GM19351 (cell line): ENCODE measurements around the gene EPHA3.
A peak's percentile ranks its signal among the peaks of the same experiment; 100 is the strongest.

Source experiments
- ATAC-seq: cut with Tn5 transposase; IDR thresholded peaks from one replicate; pipeline ENCODE4 v1.9.1; 2021; ENCODE audit warnings: mild to moderate bottlenecking, moderate library complexity; ENCODE audit not compliant: unreplicated experiment

Gene EPHA3

GRCh38 chr3:89107461-89108290, at the start of gene EPHA3:
TSS of gene EPHA3 (plus strand) at chr3:89107621. CDS start at chr3:89107749, 128 bp downstream.
- ATAC-seq, result peak; percentile 97

- no peak for ATAC-seq
Observed at GRCh38 chr3:89058371-89058770, 49.0 kb upstream of the EPHA3 start.

- no peak for ATAC-seq
Observed at GRCh38 chr3:89059211-89059925, 48.1 kb upstream of the EPHA3 start.

GRCh38 chr3:89061259-89061658, 46.2 kb upstream of the EPHA3 start:
- ATAC-seq, result no peak

- no peak for ATAC-seq
Observed at GRCh38 chr3:89067736-89068135, 39.7 kb upstream of the EPHA3 start.

GRCh38 chr3:89072642-89073041, 34.8 kb upstream of the EPHA3 start:
- no peak for ATAC-seq

- no peak for ATAC-seq
Observed at GRCh38 chr3:89079944-89080343, 27.5 kb upstream of the EPHA3 start.

- no peak for ATAC-seq
Observed at GRCh38 chr3:89087851-89088250, 19.6 kb upstream of the EPHA3 start.

- ATAC-seq, result no peak
Observed at GRCh38 chr3:89098173-89098572, 9.2 kb upstream of the EPHA3 start.

GRCh38 chr3:89098964-89099585, 8.3 kb upstream of the EPHA3 start:
- ATAC-seq, result peak; percentile 99

GRCh38 chr3:89101251-89101650, 6.2 kb upstream of the EPHA3 start:
- ATAC-seq, result no peak

- no peak for ATAC-seq
Observed at GRCh38 chr3:89101921-89102320, 5.5 kb upstream of the EPHA3 start.

- no peak for ATAC-seq
Observed at GRCh38 chr3:89104499-89104898, 2.9 kb upstream of the EPHA3 start.

- ATAC-seq, result no peak
Observed at GRCh38 chr3:89105503-89105902, 1.9 kb upstream of the EPHA3 start.

GRCh38 chr3:89108291-89108550, 800 bp downstream of the EPHA3 start:
- no peak for ATAC-seq

- no peak for ATAC-seq
Observed at GRCh38 chr3:89113344-89113743, 5.9 kb downstream of the EPHA3 start.

GRCh38 chr3:89113893-89114840, 6.7 kb downstream of the EPHA3 start:
- peak; percentile 94 for ATAC-seq

- ATAC-seq, result no peak
Observed at GRCh38 chr3:89114841-89115223, 7.4 kb downstream of the EPHA3 start.

- no peak for ATAC-seq
Observed at GRCh38 chr3:89116476-89116875, 9.1 kb downstream of the EPHA3 start.

GRCh38 chr3:89138048-89138447, 30.6 kb downstream of the EPHA3 start:
- no peak for ATAC-seq

- no peak for ATAC-seq
Observed at GRCh38 chr3:89139870-89140269, 32.4 kb downstream of the EPHA3 start.
